ENCODE results near the gene GCAT. TPM values are rescaled to one million over a fixed set of nuclear protein-coding genes. Genes with fewer than 3 reads are reported as not detected.

Gene GCAT
- total and polyA plus RNA-seq, 2 of the 13 experiments (the other 11 are each of a cell fraction or from before 2014, with no cell fraction given) = 28.0 to 50.3 TPM

GRCh38 chr22:37781434-37782059 is 26.2 kb upstream of the GCAT start (continued):
- TF ChIP-seq XRCC5 (optimal IDR thresholded peaks at IDR 0.05; ENCODE audit: low read length) (peak; percentile 43), MXI1 (IDR thresholded peaks at IDR 0.05; ENCODE audit: borderline replicate concordance, low read depth, low read length) (no peak), TBL1XR1 (IDR thresholded peaks at IDR 0.05; ENCODE audit: borderline replicate concordance, low read length, partially characterized antibody) (no peak), MLXIP (CRISPR knock-in tag; IDR thresholded peaks at IDR 0.05; ENCODE audit: borderline replicate concordance) (no peak), ZFP62 (CRISPR knock-in tag; IDR thresholded peaks at IDR 0.05) (no peak), SMAD9 (CRISPR knock-in tag; IDR thresholded peaks at IDR 0.05) (no peak), NFKB2 (CRISPR knock-in tag; IDR thresholded peaks at IDR 0.05; ENCODE audit: borderline replicate concordance) (0 out of 2 replicates have a peak, but pooled peaks have one; percentile 20), EHMT2 (IDR thresholded peaks at IDR 0.05; ENCODE audit: borderline replicate concordance, low read depth, low read length) (no peak), ZMAT5 (CRISPR knock-in tag; IDR thresholded peaks at IDR 0.05; ENCODE audit: borderline replicate concordance, low read depth) (no peak), RXRB (CRISPR knock-in tag; IDR thresholded peaks at IDR 0.05; ENCODE audit: borderline replicate concordance) (peak; percentile 35; the same call in 1 of the 2 replicates), HINFP (CRISPR knock-in tag; IDR thresholded peaks at IDR 0.05; ENCODE audit: low read depth) (no peak), SMC3 (IDR thresholded peaks at IDR 0.05; ENCODE audit: low read length) (no peak), TFDP1 (CRISPR knock-in tag; IDR thresholded peaks at IDR 0.05; ENCODE audit: borderline replicate concordance) (no peak), SMARCE1 (IDR thresholded peaks at IDR 0.05; ENCODE audit: borderline replicate concordance) (no peak), CENPT (CRISPR knock-in tag; IDR thresholded peaks at IDR 0.05; ENCODE audit: low read depth) (no peak), TFE3 (CRISPR knock-in tag; IDR thresholded peaks at IDR 0.05) (no peak), PHF8 (CRISPR knock-in tag; IDR thresholded peaks at IDR 0.05) (no peak), SETDB1 (CRISPR knock-in tag; IDR thresholded peaks at IDR 0.05; ENCODE audit: borderline replicate concordance) (no peak), ZNF124 (CRISPR knock-in tag; IDR thresholded peaks at IDR 0.05) (no peak), SP4 (CRISPR knock-in tag; IDR thresholded peaks at IDR 0.05) (no peak), HNF4G (IDR thresholded peaks at IDR 0.05; ENCODE audit: borderline replicate concordance, low read depth, low read length) (no peak), HNF4G (CRISPR knock-in tag; IDR thresholded peaks at IDR 0.05; ENCODE audit: borderline replicate concordance, low read depth) (no peak), HNF4A (CRISPR knock-in tag; IDR thresholded peaks at IDR 0.05) (0 out of 2 replicates have a peak, but pooled peaks have one; percentile 22)
